ENCODE results near the gene POLD1.

The POLD1 gene

GRCh38 chr19:50406829-50407228, 22.7 kb downstream of the POLD1 start:
- no peak overlapping the region for H3K4ac ChIP-seq (ENCODE audit: low read depth, low read length)
- no peaks in the 10 kb centered on the region for H3K79me2 ChIP-seq (ENCODE audit: control insufficient read depth, insufficient read depth, low read length, poor library complexity)
- no peaks in the 10 kb centered on the region for H3K4me1 ChIP-seq (ENCODE audit: control insufficient read depth in 1 of 2, insufficient read depth in 2 of 2, low read length in 2 of 2)
- DNase-seq: no peak
- no peak overlapping the region for H3K9ac ChIP-seq (ENCODE audit: low read length)
- no peak overlapping the region for H2BK5ac ChIP-seq (ENCODE audit: low read depth, low read length, poor library complexity)
- no peaks in the 10 kb centered on the region for H3K27me3 ChIP-seq (ENCODE audit: insufficient read depth, low read length)
- H2BK12ac ChIP-seq (ENCODE audit: low read length): no peak overlapping the region
- H3K36me3 ChIP-seq (ENCODE audit: control insufficient read depth in 1 of 2, insufficient read depth in 2 of 2, low read length in 2 of 2): peaks cover 71 to 72% of the 10 kb centered on the region in 2 experiments
- H3K79me1 ChIP-seq (ENCODE audit: low read length): no peaks in the 10 kb centered on the region
- H4K91ac ChIP-seq (ENCODE audit: low read depth, low read length): no peak overlapping the region
- peaks cover 6% of the 10 kb centered on the region for H3K9me3 ChIP-seq (ENCODE audit: insufficient read depth, low read depth, low read length)
- no peak overlapping the region for H2AFZ ChIP-seq (ENCODE audit: insufficient read depth, low read length, poor library complexity)
- H3K27ac ChIP-seq (ENCODE audit: low read depth, low read length): no peak overlapping the region
- H3K14ac ChIP-seq (ENCODE audit: low read length): no peak overlapping the region
- no peak overlapping the region for H3K18ac ChIP-seq (ENCODE audit: low read length)
- H3K23ac ChIP-seq (ENCODE audit: low read length): no peak overlapping the region
- no peak overlapping the region for H3K4me2 ChIP-seq (ENCODE audit: low read length)
- no peak overlapping the region for H2AK5ac ChIP-seq (ENCODE audit: low read length)
- no peak overlapping the region for H2BK120ac ChIP-seq (ENCODE audit: insufficient read depth, low read length, poor library complexity)
- no CpG with 5 or more reads among the region's 19 CpGs for WGBS (ENCODE audit: extremely low coverage, insufficient coverage, insufficient read length)
- no peak overlapping the region for H3K4me3 ChIP-seq (ENCODE audit: low read depth, low read length)
- H4K8ac ChIP-seq (ENCODE audit: low read depth, low read length): no peak overlapping the region
- H4K12ac ChIP-seq (ENCODE audit: low read depth, low read length): no peak overlapping the region

- Histone ChIP-seq H2BK120ac (ENCODE audit: insufficient read depth, low read length, poor library complexity) (no peak overlapping the region), H3K79me2 (ENCODE audit: control insufficient read depth, insufficient read depth, low read length, poor library complexity) (no peaks in the 10 kb centered on the region), H3K4me2 (ENCODE audit: low read length) (no peak overlapping the region), H3K27ac (ENCODE audit: low read depth, low read length) (no peak overlapping the region), H3K14ac (ENCODE audit: low read length) (no peak overlapping the region), H3K4ac (ENCODE audit: low read depth, low read length) (no peak overlapping the region), H4K12ac (ENCODE audit: low read depth, low read length) (no peak overlapping the region), H3K4me1 (ENCODE audit: control insufficient read depth in 1 of 2, insufficient read depth in 2 of 2, low read length in 2 of 2) (no peaks in the 10 kb centered on the region), H3K4me3 (ENCODE audit: low read depth, low read length) (no peak overlapping the region), H3K27me3 (ENCODE audit: insufficient read depth, low read length) (no peaks in the 10 kb centered on the region), H3K18ac (ENCODE audit: low read length) (no peak overlapping the region), H2BK5ac (ENCODE audit: low read depth, low read length, poor library complexity) (no peak overlapping the region), H2AK5ac (ENCODE audit: low read length) (no peak overlapping the region), H4K91ac (ENCODE audit: low read depth, low read length) (no peak overlapping the region), H3K36me3 (ENCODE audit: control insufficient read depth in 1 of 2, insufficient read depth in 2 of 2, low read length in 2 of 2) (peaks cover 54 to 62% of the 10 kb centered on the region in 2 experiments), H3K79me1 (ENCODE audit: low read length) (no peaks in the 10 kb centered on the region), H3K9me3 (ENCODE audit: insufficient read depth, low read depth, low read length) (peaks cover 6% of the 10 kb centered on the region), H3K23ac (ENCODE audit: low read length) (no peak overlapping the region), H3K9ac (ENCODE audit: low read length) (no peak overlapping the region), H4K8ac (ENCODE audit: low read depth, low read length) (no peak overlapping the region), H2AFZ (ENCODE audit: insufficient read depth, low read length, poor library complexity) (no peak overlapping the region), H2BK12ac (ENCODE audit: low read length) (no peak overlapping the region)
- DNase-seq: no peak
- no CpG with 5 or more reads among the region's 17 CpGs for WGBS (ENCODE audit: extremely low coverage, insufficient coverage, insufficient read length)
Measured at GRCh38 chr19:50409347-50409746, 25.2 kb downstream of the POLD1 start.

- H3K4me1 ChIP-seq (ENCODE audit: control insufficient read depth in 1 of 2, insufficient read depth in 2 of 2, low read length in 2 of 2): no peaks in the 10 kb centered on the region
Measured at GRCh38 chr19:50410109-50410508, 26.0 kb downstream of the POLD1 start.

GRCh38 chr19:50412419-50412818, 28.3 kb downstream of the POLD1 start:
- WGBS (ENCODE audit: extremely low coverage, insufficient coverage, insufficient read length): no CpG with 5 or more reads among the region's 2 CpGs
- no peak overlapping the region for H4K8ac ChIP-seq (ENCODE audit: low read depth, low read length)

More at GRCh38 chr19:50410109-50410508, 26.0 kb downstream of the POLD1 start:
- Histone ChIP-seq H2AK5ac (ENCODE audit: low read length) (no peak overlapping the region), H4K8ac (ENCODE audit: low read depth, low read length) (no peak overlapping the region), H3K27ac (ENCODE audit: low read depth, low read length) (no peak overlapping the region), H3K4ac (ENCODE audit: low read depth, low read length) (no peak overlapping the region), H3K18ac (ENCODE audit: low read length) (no peak overlapping the region), H3K79me1 (ENCODE audit: low read length) (no peaks in the 10 kb centered on the region), H4K12ac (ENCODE audit: low read depth, low read length) (no peak overlapping the region), H3K23ac (ENCODE audit: low read length) (no peak overlapping the region), H2AFZ (ENCODE audit: insufficient read depth, low read length, poor library complexity) (no peak overlapping the region), H3K9me3 (ENCODE audit: insufficient read depth, low read depth, low read length) (peaks cover 6% of the 10 kb centered on the region), H3K79me2 (ENCODE audit: control insufficient read depth, insufficient read depth, low read length, poor library complexity) (no peaks in the 10 kb centered on the region), H3K27me3 (ENCODE audit: insufficient read depth, low read length) (no peaks in the 10 kb centered on the region), H2BK120ac (ENCODE audit: insufficient read depth, low read length, poor library complexity) (no peak overlapping the region), H3K36me3 (ENCODE audit: control insufficient read depth in 1 of 2, insufficient read depth in 2 of 2, low read length in 2 of 2) (peaks cover 51 to 60% of the 10 kb centered on the region in 2 experiments), H4K91ac (ENCODE audit: low read depth, low read length) (no peak overlapping the region), H3K4me3 (ENCODE audit: low read depth, low read length) (no peak overlapping the region), H3K9ac (ENCODE audit: low read length) (no peak overlapping the region), H3K14ac (ENCODE audit: low read length) (no peak overlapping the region), H2BK12ac (ENCODE audit: low read length) (no peak overlapping the region), H3K4me2 (ENCODE audit: low read length) (no peak overlapping the region), H2BK5ac (ENCODE audit: low read depth, low read length, poor library complexity) (no peak overlapping the region)
- no peak for DNase-seq
- WGBS (ENCODE audit: extremely low coverage, insufficient coverage, insufficient read length): no CpG with 5 or more reads among the region's 10 CpGs

More at GRCh38 chr19:50412419-50412818, 28.3 kb downstream of the POLD1 start:
- H2AK5ac ChIP-seq (ENCODE audit: low read length): no peak overlapping the region
- DNase-seq: no peak
- H3K4ac ChIP-seq (ENCODE audit: low read depth, low read length): no peak overlapping the region
- no peaks in the 10 kb centered on the region for H3K4me1 ChIP-seq (ENCODE audit: control insufficient read depth in 1 of 2, insufficient read depth in 2 of 2, low read length in 2 of 2)
- H3K79me1 ChIP-seq (ENCODE audit: low read length): no peaks in the 10 kb centered on the region
- H2BK5ac ChIP-seq (ENCODE audit: low read depth, low read length, poor library complexity): no peak overlapping the region
- no peak overlapping the region for H4K12ac ChIP-seq (ENCODE audit: low read depth, low read length)
- H2BK120ac ChIP-seq (ENCODE audit: insufficient read depth, low read length, poor library complexity): no peak overlapping the region
- H3K23ac ChIP-seq (ENCODE audit: low read length): no peak overlapping the region
- H3K18ac ChIP-seq (ENCODE audit: low read length): no peak overlapping the region
- H3K14ac ChIP-seq (ENCODE audit: low read length): no peak overlapping the region
- no peak overlapping the region for H2BK12ac ChIP-seq (ENCODE audit: low read length)
- no peaks in the 10 kb centered on the region for H3K79me2 ChIP-seq (ENCODE audit: control insufficient read depth, insufficient read depth, low read length, poor library complexity)
- H3K4me3 ChIP-seq (ENCODE audit: low read depth, low read length): no peak overlapping the region
- no peaks in the 10 kb centered on the region for H3K27me3 ChIP-seq (ENCODE audit: insufficient read depth, low read length)
- H4K91ac ChIP-seq (ENCODE audit: low read depth, low read length): no peak overlapping the region
- no peak overlapping the region for H3K27ac ChIP-seq (ENCODE audit: low read depth, low read length)
- H3K9ac ChIP-seq (ENCODE audit: low read length): no peak overlapping the region
- peaks cover 1% of the 10 kb centered on the region for H3K9me3 ChIP-seq (ENCODE audit: insufficient read depth, low read depth, low read length)
- H3K36me3 ChIP-seq (ENCODE audit: control insufficient read depth in 1 of 2, insufficient read depth in 2 of 2, low read length in 2 of 2): peaks cover 34 to 42% of the 10 kb centered on the region in 2 experiments
- H3K4me2 ChIP-seq (ENCODE audit: low read length): no peak overlapping the region
- no peak overlapping the region for H2AFZ ChIP-seq (ENCODE audit: insufficient read depth, low read length, poor library complexity)

Measured in trophoblast cell (in vitro differentiated cells and primary cell).